Mesendoderm (in vitro differentiated cells): ENCODE results near the gene TEX30.

Experiments
- DNase-seq: peaks from one replicate; pipeline ENCODE4 v3.0.0; 2013
- H2AK5ac ChIP-seq: 2 replicates; pipeline ENCODE4 v1.6.1; 2013; ENCODE audit warnings: low read length, inconsistent platforms
- H2BK120ac ChIP-seq: 2 replicates; pipeline ENCODE4 v1.6.1; 2013; ENCODE audit warnings: low read depth, mild to moderate bottlenecking, low read length, moderate library complexity, mixed read lengths
- H2BK15ac ChIP-seq: replicated peaks from 2 replicates; pipeline ENCODE4 v1.6.1; 2013; ENCODE audit warnings: low read depth, mild to moderate bottlenecking, moderate library complexity
- H2BK5ac ChIP-seq: 2 replicates; pipeline ENCODE4 v1.6.1; 2013; ENCODE audit warnings: low read length, inconsistent platforms
- H3K18ac ChIP-seq: 2 replicates; pipeline ENCODE4 v1.6.1; 2013; ENCODE audit warnings: mild to moderate bottlenecking, low read length, mixed read lengths
- H3K23ac ChIP-seq: one replicate; pipeline ENCODE4 v1.6.1; 2013; ENCODE audit warnings: low read length
- H3K27ac ChIP-seq: 2 replicates; pipeline ENCODE4 v1.5.1; 2013; ENCODE audit warnings: low read depth, mild to moderate bottlenecking, inconsistent platforms, low read length, moderate library complexity
- H3K27me3 ChIP-seq: 2 replicates; pipeline ENCODE4 v1.6.1; 2013; ENCODE audit warnings: low read length, control low read depth, mild to moderate bottlenecking, inconsistent platforms; ENCODE audit not compliant: insufficient read depth, poor library complexity
- H3K36me3 ChIP-seq: 2 replicates; pipeline ENCODE4 v1.6.1; 2013; ENCODE audit warnings: low read length, inconsistent platforms; ENCODE audit not compliant: control insufficient read depth, insufficient read depth
- H3K4ac ChIP-seq: one replicate; pipeline ENCODE4 v1.6.1; 2013; ENCODE audit warnings: low read depth, mild to moderate bottlenecking, low read length, moderate library complexity
- H3K4me1 ChIP-seq: 2 replicates; pipeline ENCODE4 v1.6.1; 2013; ENCODE audit warnings: low read depth, low read length, inconsistent platforms; ENCODE audit not compliant: control insufficient read depth
- H3K4me2 ChIP-seq: 2 replicates; pipeline ENCODE4 v1.6.1; 2013; ENCODE audit warnings: low read length
- H3K4me3 ChIP-seq: 2 replicates; pipeline ENCODE4 v1.5.1; 2013; ENCODE audit warnings: mild to moderate bottlenecking, low read length
- H3K56ac ChIP-seq: one replicate; pipeline ENCODE4 v1.6.1; 2013; ENCODE audit warnings: low read length
- H3K79me1 ChIP-seq: 2 replicates; pipeline ENCODE4 v1.6.1; 2013; ENCODE audit warnings: low read length, inconsistent platforms
- H3K79me2 ChIP-seq: 2 replicates; pipeline ENCODE4 v1.6.1; 2013; ENCODE audit warnings: mild to moderate bottlenecking, low read length; ENCODE audit not compliant: control insufficient read depth, insufficient read depth
- H3K9ac ChIP-seq: 2 replicates; pipeline ENCODE4 v1.6.1; 2013; ENCODE audit warnings: low read length, inconsistent platforms
- H4K5ac ChIP-seq: one replicate; pipeline ENCODE4 v1.6.1; 2013; ENCODE audit warnings: low read length
- H4K8ac ChIP-seq: one replicate; pipeline ENCODE4 v1.6.1; 2013; ENCODE audit warnings: low read depth, mild to moderate bottlenecking, control low read depth, low read length, moderate library complexity
- WGBS: extraction: QIAGEN DNeasy Blood & Tissue Kit; methylation state at CpG from one replicate; pipeline ENCODE4 v1.1.7; 2013; ENCODE audit warnings: low lambda C conversion rate, missing lambda C conversion rate; ENCODE audit not compliant: insufficient coverage; ENCODE audit errors: extremely low coverage; 5-methylcytosine and 5-hydroxymethylcytosine counted together

Gene TEX30

GRCh38 chr13:102776271-102776670, 2.7 kb upstream of the TEX30 start:
- H3K79me1 ChIP-seq, result no peaks in the 10 kb centered on the region
- H2BK15ac ChIP-seq, result no peak overlapping the region
- H3K9ac ChIP-seq, result no peak overlapping the region
- peaks cover 2% of the 10 kb centered on the region for H3K4me1 ChIP-seq
- no peaks in the 10 kb centered on the region for H3K36me3 ChIP-seq
- H2AK5ac ChIP-seq, result no peak overlapping the region
- no peak overlapping the region for H2BK120ac ChIP-seq
- H3K4me3 ChIP-seq, result no peak overlapping the region
- no peak overlapping the region for H3K4ac ChIP-seq
- no peaks in the 10 kb centered on the region for H3K27me3 ChIP-seq
- H3K18ac ChIP-seq, result no peak overlapping the region
- no peak overlapping the region for H3K56ac ChIP-seq
- no peak overlapping the region for H3K27ac ChIP-seq
- no peak overlapping the region for H3K23ac ChIP-seq
- no peak overlapping the region for H3K4me2 ChIP-seq
- no peak overlapping the region for H4K8ac ChIP-seq
- DNase-seq, result no peak
- no CpG with 5 or more reads among the region's 2 CpGs for WGBS
- no peaks in the 10 kb centered on the region for H3K79me2 ChIP-seq
- no peak overlapping the region for H2BK5ac ChIP-seq
- no peak overlapping the region for H4K5ac ChIP-seq

DNA sequence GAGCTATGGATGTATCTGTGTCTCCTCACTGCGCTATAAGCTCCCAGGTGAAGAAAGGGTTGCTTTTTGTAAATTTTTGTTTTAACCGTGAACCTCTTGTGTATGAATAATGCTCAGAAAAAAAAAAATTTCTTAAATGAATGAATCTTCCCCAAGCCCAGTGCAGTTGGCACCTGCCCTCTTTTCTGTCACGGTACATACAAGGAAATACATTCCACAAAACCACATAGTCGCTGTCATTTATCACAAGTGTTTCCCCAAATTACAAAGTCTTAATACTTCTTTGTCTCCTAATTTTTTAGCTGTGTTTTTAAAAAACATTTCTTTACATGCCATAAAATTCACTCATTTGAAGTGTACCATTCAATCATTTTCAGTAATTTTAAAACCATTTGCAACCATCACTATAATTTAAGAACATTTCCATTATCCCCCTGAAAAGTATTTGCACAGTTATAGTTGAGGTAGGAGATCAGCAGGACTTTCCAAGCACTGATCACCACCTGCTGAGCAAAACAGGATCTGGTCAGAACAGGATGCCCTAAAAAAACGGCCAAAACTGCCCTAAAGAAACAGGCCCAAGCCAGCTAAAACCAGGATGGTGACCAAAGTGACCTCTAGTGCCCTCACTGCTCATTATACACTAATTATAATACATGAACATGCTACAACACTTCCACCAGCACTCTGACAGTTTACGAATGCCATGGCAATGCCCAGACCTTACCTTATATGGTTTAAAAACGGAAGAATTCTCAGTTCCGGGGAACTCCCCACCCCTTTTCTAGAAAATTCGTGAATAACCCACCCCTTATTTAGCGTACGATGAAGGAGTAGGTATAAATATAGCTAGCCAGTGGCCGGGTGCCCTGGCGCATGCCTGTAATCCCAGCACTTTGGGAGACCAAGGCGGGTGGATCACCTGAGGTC, 1.3 kb upstream of the TEX30 start:
- Histone ChIP-seq H4K5ac (no peak overlapping the region), H3K36me3 (no peaks in the 10 kb centered on the region), H2AK5ac (no peak overlapping the region), H3K4me1 (peaks cover 2% of the 10 kb centered on the region), H2BK5ac (no peak overlapping the region), H3K27ac (no peak overlapping the region), H3K4me2 (no peak overlapping the region), H3K4me3 (no peak overlapping the region), H3K79me1 (no peaks in the 10 kb centered on the region), H3K27me3 (no peaks in the 10 kb centered on the region), H3K18ac (no peak overlapping the region), H4K8ac (no peak overlapping the region), H3K9ac (no peak overlapping the region), H3K56ac (no peak overlapping the region), H3K79me2 (no peaks in the 10 kb centered on the region), H3K4ac (no peak overlapping the region), H2BK120ac (no peak overlapping the region), H2BK15ac (no peak overlapping the region), H3K23ac (no peak overlapping the region)
- peak; percentile 12 for DNase-seq
- WGBS, result no CpG with 5 or more reads among the region's 14 CpGs

GRCh38 chr13:102774214-102774568, 605 bp upstream of the TEX30 start:
- no peak overlapping the region for H3K4me2 ChIP-seq
- no peak overlapping the region for H2BK15ac ChIP-seq
- peaks cover 2% of the 10 kb centered on the region for H3K4me1 ChIP-seq
- H2BK5ac ChIP-seq, result no peak overlapping the region
- H3K27me3 ChIP-seq, result no peaks in the 10 kb centered on the region
- no peak overlapping the region for H2AK5ac ChIP-seq
- peak overlapping the region; percentile 87 for H3K56ac ChIP-seq
- H4K8ac ChIP-seq, result no peak overlapping the region
- H3K79me1 ChIP-seq, result no peaks in the 10 kb centered on the region
- no peak overlapping the region for H3K27ac ChIP-seq
- no peak overlapping the region for H2BK120ac ChIP-seq
- H4K5ac ChIP-seq, result peak overlapping the region; percentile 99
- WGBS, result no CpG with 5 or more reads among the region's 27 CpGs
- H3K23ac ChIP-seq, result no peak overlapping the region
- H3K79me2 ChIP-seq, result no peaks in the 10 kb centered on the region
- H3K9ac ChIP-seq, result no peak overlapping the region
- no peak overlapping the region for H3K4ac ChIP-seq
- no peak for DNase-seq
- H3K18ac ChIP-seq, result no peak overlapping the region
- H3K4me3 ChIP-seq, result no peak overlapping the region
- H3K36me3 ChIP-seq, result no peaks in the 10 kb centered on the region

GRCh38 chr13:102772042-102772425, 1.6 kb downstream of the TEX30 start:
- no peak overlapping the region for H2AK5ac ChIP-seq
- no peak overlapping the region for H3K4me3 ChIP-seq
- H3K56ac ChIP-seq, result no peak overlapping the region
- DNase-seq, result no peak
- H2BK15ac ChIP-seq, result no peak overlapping the region
- no peak overlapping the region for H4K5ac ChIP-seq
- no peak overlapping the region for H3K27ac ChIP-seq
- H3K4me2 ChIP-seq, result no peak overlapping the region
- H3K9ac ChIP-seq, result no peak overlapping the region
- no peak overlapping the region for H3K23ac ChIP-seq
- H2BK5ac ChIP-seq, result no peak overlapping the region
- H3K4me1 ChIP-seq, result peaks cover 2% of the 10 kb centered on the region
- H3K79me2 ChIP-seq, result no peaks in the 10 kb centered on the region
- H3K18ac ChIP-seq, result no peak overlapping the region
- no peaks in the 10 kb centered on the region for H3K36me3 ChIP-seq
- H3K27me3 ChIP-seq, result no peaks in the 10 kb centered on the region
- no peak overlapping the region for H3K4ac ChIP-seq
- no peak overlapping the region for H2BK120ac ChIP-seq
- no CpG with 5 or more reads among the region's 16 CpGs for WGBS
- no peak overlapping the region for H4K8ac ChIP-seq
- no peaks in the 10 kb centered on the region for H3K79me1 ChIP-seq

- Histone ChIP-seq H3K27ac (no peak overlapping the region), H2BK5ac (no peak overlapping the region), H3K18ac (no peak overlapping the region), H3K36me3 (no peaks in the 10 kb centered on the region), H3K4ac (no peak overlapping the region), H2BK120ac (no peak overlapping the region), H4K5ac (no peak overlapping the region), H3K79me1 (no peaks in the 10 kb centered on the region), H4K8ac (no peak overlapping the region), H3K9ac (no peak overlapping the region), H2AK5ac (no peak overlapping the region), H3K4me1 (peaks cover 2% of the 10 kb centered on the region), H3K4me2 (no peak overlapping the region), H3K23ac (no peak overlapping the region), H3K79me2 (no peaks in the 10 kb centered on the region), H3K56ac (no peak overlapping the region), H3K27me3 (no peaks in the 10 kb centered on the region), H2BK15ac (no peak overlapping the region), H3K4me3 (no peak overlapping the region)
- DNase-seq, result no peak
- whole genome bisulfite sequencing, result no CpG with 5 or more reads among the region's 6 CpGs
Observed at GRCh38 chr13:102771298-102772041, 2.1 kb downstream of the TEX30 start.
